Thymus (tissue), 11 donors: Measurements from ENCODE around the gene CDC42EP4. TPM values are rescaled to one million over a fixed set of nuclear protein-coding genes. Genes with fewer than 3 reads are reported as not detected.
A peak's percentile ranks its signal among the peaks of the same experiment; 100 is the strongest.

ENCODE experiments used
- DNase-seq, 9 donors: peaks; one replicate each; pipeline ENCODE4 v3.0.0-alpha.2; 2013; ENCODE audit warnings: low spot score in 9 of 9, low read depth in 6 of 9, missing footprints in 1 of 9
- H3K27ac ChIP-seq, 2 donors: one replicate each; pipeline ENCODE4 v1.5.1; 2013; ENCODE audit warnings: control low read depth in 1 of 2, low read depth in 1 of 2, low read length in 1 of 2, mild to moderate bottlenecking in 1 of 2, moderate library complexity in 1 of 2
- H3K27me3 ChIP-seq, 2 donors: one replicate each; pipeline ENCODE4 v1.5.1; 2013; ENCODE audit warnings: low read length in 1 of 2; ENCODE audit not compliant: control insufficient read depth in 2 of 2, insufficient read depth in 1 of 2
- H3K36me3 ChIP-seq, 2 donors: one replicate each; pipeline ENCODE4 v1.5.1; 2013; ENCODE audit warnings: low read length in 1 of 2, mild to moderate bottlenecking in 1 of 2, moderate library complexity in 1 of 2; ENCODE audit not compliant: control insufficient read depth in 2 of 2, insufficient read depth in 2 of 2
- H3K4me1 ChIP-seq, 2 donors: one replicate each; pipeline ENCODE4 v1.5.1; 2013; ENCODE audit warnings: low read length in 2 of 2; ENCODE audit not compliant: control insufficient read depth in 2 of 2, insufficient read depth in 2 of 2
- H3K4me3 ChIP-seq, 2 donors: one replicate each; pipeline ENCODE4 v1.5.1; 2013; ENCODE audit warnings: low read length in 2 of 2, control low read depth in 1 of 2, mild to moderate bottlenecking in 1 of 2
- H3K9me3 ChIP-seq, 2 donors: one replicate each; pipeline ENCODE4 v1.5.1; 2013; ENCODE audit warnings: low read length in 1 of 2, mild to moderate bottlenecking in 1 of 2; ENCODE audit not compliant: control insufficient read depth in 2 of 2, insufficient read depth in 1 of 2
- WGBS: extraction: QIAGEN DNeasy Blood & Tissue Kit; methylation state at CpG from one replicate; pipeline ENCODE4 v1.1.7; 2013; 5-methylcytosine and 5-hydroxymethylcytosine counted together
- polyA plus RNA-seq: library from polyadenylated mRNA; stranded (reverse); fragments of 200-250 nt; gene quantifications from one replicate; pipeline ENCODE4 v1.2.3, GENCODE V29; 2013
- total RNA-seq: library from RNA; stranded (reverse); fragments of 120-200 nt; gene quantifications from one replicate; pipeline ENCODE4 v1.2.4, GENCODE V29; 2013
- donor health status: healthy.

The CDC42EP4 gene
- total and polyA plus RNA-seq, 2 donors = 20.8 to 30.9 TPM

- DNase-seq = no peak
- Histone ChIP-seq H3K9me3 (no peaks in the 10 kb centered on the region), H3K27ac (no peak overlapping the region), H3K4me1 (peaks cover 0 to 2% of the 10 kb centered on the region in 2 donors), H3K27me3 (no peaks in the 10 kb centered on the region), H3K4me3 (no peak overlapping the region), H3K36me3 (no peaks in the 10 kb centered on the region)
- 41% methylated on average over 15 of the region's 15 CpGs for WGBS
These were observed 13.6 kb downstream of the CDC42EP4 start for GRCh38 chr17:73297934-73298861.

GRCh38 chr17:73293480-73293911 is 18.3 kb downstream of the CDC42EP4 start:
- Histone ChIP-seq H3K27me3 (peaks cover 0 to 3% of the 10 kb centered on the region in 2 donors), H3K4me3 (no peak overlapping the region), H3K4me1 (peaks cover 2 to 18% of the 10 kb centered on the region in 2 donors), H3K36me3 (no peaks in the 10 kb centered on the region), H3K27ac (no peak overlapping the region), H3K9me3 (no peaks in the 10 kb centered on the region)
- 94% methylated on average over 9 of the region's 9 CpGs for WGBS
- DNase-seq = no peak

- no peak for DNase-seq
- WGBS = 89% methylated on average over 11 of the region's 11 CpGs
- Histone ChIP-seq H3K4me3 (no peak overlapping the region), H3K9me3 (no peaks in the 10 kb centered on the region), H3K4me1 (peaks cover 2 to 18% of the 10 kb centered on the region in 2 donors), H3K27me3 (peaks cover 0 to 3% of the 10 kb centered on the region in 2 donors), H3K36me3 (no peaks in the 10 kb centered on the region), H3K27ac (peak overlapping the region in 1 of 2 donors; percentile 55)
These were observed 18.8 kb downstream of the CDC42EP4 start for GRCh38 chr17:73293031-73293430.

GRCh38 chr17:73292031-73292531 is 19.7 kb downstream of the CDC42EP4 start:
- DNase-seq = no peak
- H3K4me3 ChIP-seq = no peak overlapping the region
- H3K4me1 ChIP-seq = peaks cover 2 to 18% of the 10 kb centered on the region in 2 donors
- WGBS = 91% methylated on average over 12 of the region's 12 CpGs
- no peaks in the 10 kb centered on the region for H3K36me3 ChIP-seq
- H3K27me3 ChIP-seq = peaks cover 0 to 3% of the 10 kb centered on the region in 2 donors
- H3K27ac ChIP-seq = peak overlapping the region in 1 of 2 donors; percentile 39
- H3K9me3 ChIP-seq = no peaks in the 10 kb centered on the region

- 47% methylated on average over 8 of the region's 8 CpGs for WGBS
- Histone ChIP-seq H3K4me1 (peaks cover 2 to 23% of the 10 kb centered on the region in 2 donors), H3K27ac (peak overlapping the region in 1 of 2 donors; percentile 39), H3K9me3 (no peaks in the 10 kb centered on the region), H3K4me3 (no peak overlapping the region), H3K27me3 (peaks cover 0 to 3% of the 10 kb centered on the region in 2 donors), H3K36me3 (no peaks in the 10 kb centered on the region)
- DNase-seq = no peak
These were observed 20.5 kb downstream of the CDC42EP4 start for GRCh38 chr17:73291260-73291801.

- H3K27ac ChIP-seq = peak overlapping the region in 1 of 2 donors; percentile 37
- H3K4me1 ChIP-seq = peaks cover 2 to 24% of the 10 kb centered on the region in 2 donors
- no peak for DNase-seq
- H3K4me3 ChIP-seq = no peak overlapping the region
- 40% methylated on average over 16 of the region's 16 CpGs for WGBS
- H3K36me3 ChIP-seq = no peaks in the 10 kb centered on the region
- peaks cover 0 to 3% of the 10 kb centered on the region in 2 donors for H3K27me3 ChIP-seq
- H3K9me3 ChIP-seq = no peaks in the 10 kb centered on the region
These were observed 21.2 kb downstream of the CDC42EP4 start for GRCh38 chr17:73290399-73291259.

GRCh38 chr17:73289549-73290254 is 22.1 kb downstream of the CDC42EP4 start:
- Histone ChIP-seq H3K4me3 (no peak overlapping the region), H3K4me1 (peaks cover 2 to 24% of the 10 kb centered on the region in 2 donors), H3K9me3 (no peaks in the 10 kb centered on the region), H3K27me3 (peaks cover 0 to 3% of the 10 kb centered on the region in 2 donors), H3K27ac (peak overlapping the region in 1 of 2 donors; percentile 19), H3K36me3 (no peaks in the 10 kb centered on the region)
- no peak for DNase-seq
- 93% methylated on average over 7 of the region's 7 CpGs for WGBS

- no peak for DNase-seq
- WGBS = 92% methylated on average over 19 of the region's 19 CpGs
These were observed 23.1 kb downstream of the CDC42EP4 start for GRCh38 chr17:73288534-73289302.

More at GRCh38 chr17:73288534-73289302, 23.1 kb downstream of the CDC42EP4 start:
- Histone ChIP-seq H3K9me3 (no peaks in the 10 kb centered on the region), H3K27me3 (peaks cover 0 to 3% of the 10 kb centered on the region in 2 donors), H3K36me3 (no peaks in the 10 kb centered on the region), H3K27ac (no peak overlapping the region), H3K4me1 (peaks cover 2 to 24% of the 10 kb centered on the region in 2 donors), H3K4me3 (no peak overlapping the region)
